ENCODE data around the gene DNAAF1.

The DNAAF1 gene

DNA sequence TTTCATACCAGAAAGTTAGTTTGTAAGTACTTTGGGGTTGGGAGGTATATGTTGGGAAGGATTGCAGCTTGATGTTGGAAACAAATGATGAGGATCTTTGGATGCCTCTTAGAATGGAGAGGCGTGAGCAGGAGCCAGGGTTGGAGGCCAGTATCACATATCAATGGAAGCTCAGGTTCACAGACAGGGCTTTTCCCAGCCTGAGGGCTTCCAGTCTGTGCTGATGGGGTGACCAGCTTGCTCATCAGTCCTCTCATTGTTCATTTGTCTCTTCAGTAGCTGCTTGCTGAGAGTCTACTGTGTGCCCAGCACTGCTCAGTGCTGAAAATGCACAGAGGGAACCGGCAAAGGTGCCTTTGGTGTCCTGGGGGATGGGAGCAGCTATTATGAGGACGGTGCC, 5.8 kb downstream of the DNAAF1 start:
- no peak for TF ChIP-seq CTCF (IDR thresholded peaks at IDR 0.05)
- TF ChIP-seq ZFX (IDR thresholded peaks at IDR 0.05; ENCODE audit: borderline replicate concordance), result no peak
- H3K27ac ChIP-seq, result no peak overlapping the region

DNA sequence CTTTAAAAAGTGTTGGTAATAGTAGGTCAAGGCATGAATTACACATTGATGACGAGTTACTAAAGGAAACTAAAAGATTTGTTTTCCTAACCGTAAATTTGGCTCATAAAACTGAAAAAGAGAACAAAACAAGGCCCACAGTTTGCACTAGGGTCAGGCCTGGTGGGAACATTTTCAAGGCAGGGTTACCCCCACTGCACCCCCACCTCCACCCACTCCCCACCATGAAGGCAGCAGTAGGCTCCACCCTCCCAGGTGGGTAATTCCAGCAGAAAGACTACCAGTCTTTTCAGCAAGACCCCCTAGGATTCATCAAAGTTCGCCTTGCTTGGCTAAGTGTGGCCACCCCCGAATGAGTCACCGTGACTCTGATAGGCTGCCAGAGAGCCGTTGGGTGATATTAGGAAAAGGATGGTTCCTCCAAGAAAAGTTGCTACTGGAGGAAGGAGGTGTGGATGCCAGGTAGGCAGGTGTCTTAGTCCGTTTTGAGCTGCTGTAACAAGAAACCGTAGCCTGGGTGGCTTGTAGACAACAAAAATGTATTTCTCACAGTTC, 8.6 kb downstream of the DNAAF1 start:
- no peak overlapping the region for H3K27ac ChIP-seq
- no peak for TF ChIP-seq CTCF (IDR thresholded peaks at IDR 0.05)
- TF ChIP-seq ZFX (IDR thresholded peaks at IDR 0.05; ENCODE audit: borderline replicate concordance), result no peak

DNA sequence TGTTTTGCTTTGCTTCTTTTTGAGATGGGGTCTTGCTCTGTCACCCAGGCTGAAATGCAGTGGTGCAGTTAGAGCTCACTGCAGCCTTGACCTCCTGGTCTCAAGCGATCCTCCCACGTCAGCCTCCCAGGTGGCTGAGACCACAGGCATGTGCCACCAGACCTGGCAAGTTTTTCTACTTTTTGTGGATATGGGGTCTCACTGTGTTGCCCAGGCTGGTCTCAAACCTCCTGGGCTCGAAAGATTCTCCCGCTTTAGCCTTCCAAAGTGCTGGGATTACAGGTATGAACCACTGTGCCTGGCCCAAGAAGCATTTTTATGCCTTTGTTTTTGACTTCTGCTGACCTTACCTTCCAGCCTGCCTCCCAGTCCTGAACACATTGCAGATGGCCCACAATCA, 10.1 kb downstream of the DNAAF1 start:
- TF ChIP-seq CTCF (IDR thresholded peaks at IDR 0.05), result no peak
- no peak for TF ChIP-seq ZFX (IDR thresholded peaks at IDR 0.05; ENCODE audit: borderline replicate concordance)

DNA sequence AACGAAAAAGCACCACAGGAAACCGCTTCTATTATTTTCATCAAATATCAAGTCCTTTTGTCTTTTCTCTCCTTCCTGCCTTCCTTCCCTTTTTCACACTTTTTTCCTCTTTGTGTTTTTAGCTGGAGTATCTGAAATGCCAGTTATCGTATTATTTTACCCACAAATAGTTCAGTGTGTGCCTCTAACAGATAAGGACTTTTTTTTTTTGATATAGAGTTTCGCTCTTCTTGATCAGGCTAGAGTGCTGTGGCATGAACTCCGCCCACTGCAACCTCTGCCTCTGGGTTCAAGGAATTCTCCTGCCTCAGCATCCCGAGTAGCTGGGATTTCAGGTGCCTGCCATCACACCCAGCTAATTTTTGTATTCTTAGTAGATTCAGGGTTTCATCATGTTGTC, 10.7 kb downstream of the DNAAF1 start:
- H3K27ac ChIP-seq, result no peak overlapping the region
- no peak for TF ChIP-seq CTCF (IDR thresholded peaks at IDR 0.05)
- no peak for TF ChIP-seq ZFX (IDR thresholded peaks at IDR 0.05; ENCODE audit: borderline replicate concordance)

More for the DNA sequence above, 10.1 kb downstream of the DNAAF1 start:
- H3K27ac ChIP-seq, result no peak overlapping the region

- H3K27ac ChIP-seq, result no peak overlapping the region
- TF ChIP-seq ZFX (IDR thresholded peaks at IDR 0.05; ENCODE audit: borderline replicate concordance), result no peak
- no peak for TF ChIP-seq CTCF (IDR thresholded peaks at IDR 0.05)
Measured at GRCh38 chr16:84156342-84156784, 11.3 kb downstream of the DNAAF1 start.

DNA sequence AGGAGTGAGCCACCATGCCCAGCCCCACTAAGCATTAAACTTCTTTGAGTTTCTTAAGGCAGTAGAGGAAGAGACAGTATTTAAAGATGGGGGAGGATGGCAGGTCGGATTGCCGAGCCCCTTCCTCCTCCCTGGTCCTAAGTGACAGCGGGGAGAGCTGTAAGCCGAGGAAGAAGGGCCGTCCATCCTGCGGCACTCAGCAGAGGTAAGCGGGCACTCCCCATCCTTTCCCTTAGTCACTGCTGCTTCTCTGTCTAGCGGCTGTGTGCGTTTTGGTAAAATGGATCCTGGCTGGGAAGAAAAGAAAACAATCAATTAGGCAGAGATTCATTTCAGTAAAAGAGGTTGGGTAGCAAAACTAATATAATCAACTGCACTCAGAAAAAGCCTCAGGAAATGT, 13.9 kb downstream of the DNAAF1 start:
- TF ChIP-seq CTCF (IDR thresholded peaks at IDR 0.05) (no peak), ZFX (IDR thresholded peaks at IDR 0.05; ENCODE audit: borderline replicate concordance) (no peak)
- no peak overlapping the region for H3K27ac ChIP-seq

DNA sequence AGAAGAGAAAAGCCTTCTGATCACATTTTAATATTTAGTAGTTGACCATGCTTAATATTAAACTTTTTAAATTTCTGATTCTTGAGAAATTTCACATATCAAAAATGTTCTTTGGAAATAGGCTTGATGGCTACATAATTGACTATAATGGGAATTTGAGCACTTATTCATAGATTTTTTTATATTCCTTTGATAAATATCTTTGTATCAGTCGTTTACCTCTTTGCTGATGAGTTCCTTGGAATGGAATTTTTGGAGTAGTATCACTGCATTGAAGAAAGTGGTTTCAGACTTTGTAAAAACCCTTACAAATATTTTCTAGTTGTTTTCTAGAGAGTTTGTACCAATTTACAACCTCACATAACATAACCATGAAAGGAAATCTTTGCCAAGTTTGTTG, 14.7 kb downstream of the DNAAF1 start:
- TF ChIP-seq CTCF (IDR thresholded peaks at IDR 0.05) (no peak), ZFX (IDR thresholded peaks at IDR 0.05; ENCODE audit: borderline replicate concordance) (no peak)
- H3K27ac ChIP-seq, result no peak overlapping the region
